HepG2 (cell line): ENCODE results near the gene SLC50A1. TPM values are rescaled to one million over a fixed set of nuclear protein-coding genes. Genes with fewer than 3 reads are reported as not detected.

ENCODE experiments used
- ARHGAP35 ChIP-seq: sonication (generic); formaldehyde crosslinking; IDR thresholded peaks from 2 replicates; pipeline ENCODE4 v1.9.0; 2022; ENCODE audit warnings: mild to moderate bottlenecking, inconsistent platforms, moderate library complexity, missing genetic modification reagents, borderline replicate concordance
- CEBPB ChIP-seq: IDR thresholded peaks from 2 replicates; pipeline ENCODE4 v1.6.1; 2011; ENCODE audit warnings: low read depth, low read length, improper control_type of control experiment, borderline replicate concordance
- ELF1 ChIP-seq: sonication (generic); formaldehyde crosslinking; IDR thresholded peaks from 2 replicates; pipeline ENCODE4 v1.4.0; 2020; ENCODE audit warnings: missing genetic modification reagents
- GLI4 ChIP-seq: sonication (generic); formaldehyde crosslinking; IDR thresholded peaks from 2 replicates; pipeline ENCODE4 v1.5.1; 2020; ENCODE audit warnings: missing genetic modification reagents, mild to moderate bottlenecking, moderate library complexity, borderline replicate concordance
- HHEX ChIP-seq: IDR thresholded peaks from 2 replicates; pipeline ENCODE4 v1.6.1; 2016; ENCODE audit warnings: control low read depth
- KDM2A ChIP-seq: sonication (generic); formaldehyde crosslinking; IDR thresholded peaks from 2 replicates; pipeline ENCODE4 v1.4.0; 2020; ENCODE audit warnings: low read depth, missing genetic modification reagents, borderline replicate concordance
- MTF1 ChIP-seq: sonication (generic); formaldehyde crosslinking; IDR thresholded peaks from 2 replicates; pipeline ENCODE4 v1.5.0; 2020; ENCODE audit warnings: missing genetic modification reagents
- PITX1 ChIP-seq: sonication (generic); formaldehyde crosslinking; IDR thresholded peaks from 2 replicates; pipeline ENCODE4 v1.5.1; 2020; ENCODE audit warnings: mild to moderate bottlenecking, missing genetic modification reagents
- SUZ12 ChIP-seq: fragments of 150-350 bp; IDR thresholded peaks from 2 replicates; pipeline ENCODE4 v1.6.1; 2014; ENCODE audit warnings: low read depth, low read length
- ZFAT ChIP-seq: sonication (generic); formaldehyde crosslinking; conservative IDR thresholded peaks from 2 replicates; pipeline ENCODE4 v1.8.1; 2023; ENCODE audit warnings: missing genetic modification reagents, inconsistent platforms
- ZFY ChIP-seq: sonication (generic); formaldehyde crosslinking; IDR thresholded peaks from 2 replicates; pipeline ENCODE4 v1.4.0; 2020; ENCODE audit warnings: missing genetic modification reagents
- ZNF225 ChIP-seq: sonication (generic); formaldehyde crosslinking; IDR thresholded peaks from 2 replicates; pipeline ENCODE4 v1.4.0; 2020; ENCODE audit warnings: mild to moderate bottlenecking, missing genetic modification reagents
- ZNF510 ChIP-seq: sonication (generic); formaldehyde crosslinking; IDR thresholded peaks from 2 replicates; pipeline ENCODE4 v1.4.0; 2020; ENCODE audit warnings: low read depth, mild to moderate bottlenecking, missing genetic modification reagents
- ZNF607 ChIP-seq: sonication (generic); formaldehyde crosslinking; IDR thresholded peaks from 2 replicates; pipeline ENCODE4 v1.5.1; 2020; ENCODE audit warnings: missing genetic modification reagents, mild to moderate bottlenecking, borderline replicate concordance
- ZNF879 ChIP-seq: sonication (generic); formaldehyde crosslinking; IDR thresholded peaks from 2 replicates; pipeline ENCODE4 v1.8.1; 2023; ENCODE audit warnings: missing genetic modification reagents
- ZSCAN22 ChIP-seq: sonication (generic); formaldehyde crosslinking; IDR thresholded peaks from 2 replicates; pipeline ENCODE4 v1.4.0; 2020; ENCODE audit warnings: mild to moderate bottlenecking, missing genetic modification reagents
- polyA plus RNA-seq, 8 experiments: library from polyadenylated mRNA; depleted of rRNA in 3 of 8; stranded (reverse) in 7 of 8; unstranded in 1 of 8; fragments of >200 nt; fragmentation: Illumina TruSeq in 4 of 8; extraction: Trizol in 4 of 8; gene quantifications; 2 replicates each; pipeline versions ENCODE4 v1.2.1 to v1.2.3, GENCODE V29; 2011 to 2016; ENCODE audit warnings: low read depth in 4 of 8, missing spikeins in 1 of 8, mixed read lengths in 1 of 8; ENCODE audit not compliant: insufficient read depth in 1 of 8
- total RNA-seq, 5 experiments: library from RNA; depleted of rRNA; stranded (reverse); fragments of >200 nt; fragmentation: Illumina TruSeq; extraction: Trizol; gene quantifications; 2 replicates each; pipeline ENCODE4 v1.2.3, GENCODE V29; 2016; ENCODE audit warnings: low read depth in 1 of 5
- TF ChIP-seq, protein P1 (sequence below): sonication (generic); formaldehyde crosslinking; IDR thresholded peaks from 2 replicates; pipeline ENCODE4 v1.5.0; 2020; ENCODE audit warnings: mild to moderate bottlenecking, missing genetic modification reagents
- TF ChIP-seq, protein P2 (sequence below): sonication (generic); formaldehyde crosslinking; IDR thresholded peaks from 2 replicates; pipeline ENCODE4 v1.4.0; 2020; ENCODE audit warnings: missing genetic modification reagents
- TF ChIP-seq, protein P3 (sequence below): sonication (generic); formaldehyde crosslinking; IDR thresholded peaks from 2 replicates; pipeline ENCODE4 v1.4.0; 2020; ENCODE audit warnings: low read depth, missing genetic modification reagents
- TF ChIP-seq, protein P4 (sequence below): sonication (generic); formaldehyde crosslinking; IDR thresholded peaks from 2 replicates; pipeline ENCODE4 v1.4.0; 2020; ENCODE audit warnings: missing genetic modification reagents, borderline replicate concordance

The SLC50A1 gene
- total and polyA plus RNA-seq, 2 of the 13 experiments (the other 11 are each of a cell fraction or from before 2014, with no cell fraction given) = 22.5 to 46.8 TPM

DNA sequence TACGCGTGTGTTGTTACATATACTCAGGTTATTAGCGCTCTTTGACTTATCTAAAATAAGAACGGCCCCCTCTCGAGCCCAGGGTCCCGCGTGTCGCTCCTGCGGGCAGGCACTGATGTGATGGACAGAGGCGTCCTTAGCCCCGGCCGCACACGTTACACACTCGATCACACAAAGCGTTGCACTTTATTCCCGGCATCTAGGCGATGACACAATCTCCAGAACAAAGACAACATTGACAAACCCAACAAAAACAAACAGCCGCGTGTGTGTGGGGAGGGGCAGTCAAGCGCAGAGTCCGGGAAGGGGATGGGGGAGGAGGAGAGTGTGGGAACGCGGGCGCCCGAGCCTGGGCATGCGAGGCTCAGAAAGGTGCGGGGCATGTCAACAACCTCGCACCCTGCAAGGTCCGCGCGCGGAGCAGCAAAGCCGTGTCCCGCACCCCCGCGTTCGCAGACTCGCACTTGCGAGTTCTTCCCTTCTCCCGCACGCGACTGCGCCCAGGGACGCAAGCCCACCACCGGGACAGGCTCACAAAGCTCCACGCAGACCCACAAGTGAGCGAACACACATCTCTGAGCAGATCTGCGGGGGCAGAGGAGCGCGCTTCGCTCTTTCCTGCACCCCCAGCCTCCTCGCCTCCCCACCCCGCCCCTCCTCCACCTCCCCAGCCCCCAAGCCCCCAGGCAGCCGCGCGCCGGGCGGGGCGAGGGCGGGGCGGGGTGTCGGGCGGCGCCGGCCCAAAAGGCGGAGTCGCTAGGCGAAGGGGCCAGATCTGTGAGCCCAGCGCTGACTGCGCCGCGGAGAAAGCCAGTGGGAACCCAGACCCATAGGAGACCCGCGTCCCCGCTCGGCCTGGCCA, 8.3 kb upstream of the SLC50A1 start, which contains the start of gene EFNA1 (continued):
- TF ChIP-seq MTF1 (CRISPR knock-in tag) (peak; percentile 90), KDM2A (peak; percentile 45; the same call in 1 of the 2 replicates), ZNF510 (CRISPR knock-in tag) (peak; percentile 76; the same call in 1 of the 2 replicates), ZNF607 (CRISPR knock-in tag) (peak; percentile 36; the same call in 1 of the 2 replicates), ZFAT (no peak), ZSCAN22 (peak; percentile 45; the same call in 1 of the 2 replicates), ARHGAP35 (0 out of 2 replicates have a peak, but pooled peaks have one; percentile 54), ELF1 (peak; percentile 59), PITX1 (CRISPR knock-in tag) (peak; percentile 85), SUZ12 (no peak), ZNF225 (CRISPR knock-in tag) (no peak), CEBPB (peak; percentile 98), ZNF879 (CRISPR knock-in tag) (0 out of 2 replicates have a peak, but pooled peaks have one; percentile 41), GLI4 (CRISPR knock-in tag) (no peak), HHEX (CRISPR knock-in tag) (0 out of 2 replicates have a peak, but pooled peaks have one; percentile 60), ZFY (CRISPR knock-in tag) (peak; percentile 71)
- TF ChIP-seq, protein P1, sequence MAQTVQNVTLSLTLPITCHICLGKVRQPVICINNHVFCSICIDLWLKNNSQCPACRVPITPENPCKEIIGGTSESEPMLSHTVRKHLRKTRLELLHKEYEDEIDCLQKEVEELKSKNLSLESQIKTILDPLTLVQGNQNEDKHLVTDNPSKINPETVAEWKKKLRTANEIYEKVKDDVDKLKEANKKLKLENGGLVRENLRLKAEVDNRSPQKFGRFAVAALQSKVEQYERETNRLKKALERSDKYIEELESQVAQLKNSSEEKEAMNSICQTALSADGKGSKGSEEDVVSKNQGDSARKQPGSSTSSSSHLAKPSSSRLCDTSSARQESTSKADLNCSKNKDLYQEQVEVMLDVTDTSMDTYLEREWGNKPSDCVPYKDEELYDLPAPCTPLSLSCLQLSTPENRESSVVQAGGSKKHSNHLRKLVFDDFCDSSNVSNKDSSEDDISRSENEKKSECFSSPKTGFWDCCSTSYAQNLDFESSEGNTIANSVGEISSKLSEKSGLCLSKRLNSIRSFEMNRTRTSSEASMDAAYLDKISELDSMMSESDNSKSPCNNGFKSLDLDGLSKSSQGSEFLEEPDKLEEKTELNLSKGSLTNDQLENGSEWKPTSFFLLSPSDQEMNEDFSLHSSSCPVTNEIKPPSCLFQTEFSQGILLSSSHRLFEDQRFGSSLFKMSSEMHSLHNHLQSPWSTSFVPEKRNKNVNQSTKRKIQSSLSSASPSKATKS = no peak; the same call in 1 of the 2 replicates
- TF ChIP-seq, protein P2, sequence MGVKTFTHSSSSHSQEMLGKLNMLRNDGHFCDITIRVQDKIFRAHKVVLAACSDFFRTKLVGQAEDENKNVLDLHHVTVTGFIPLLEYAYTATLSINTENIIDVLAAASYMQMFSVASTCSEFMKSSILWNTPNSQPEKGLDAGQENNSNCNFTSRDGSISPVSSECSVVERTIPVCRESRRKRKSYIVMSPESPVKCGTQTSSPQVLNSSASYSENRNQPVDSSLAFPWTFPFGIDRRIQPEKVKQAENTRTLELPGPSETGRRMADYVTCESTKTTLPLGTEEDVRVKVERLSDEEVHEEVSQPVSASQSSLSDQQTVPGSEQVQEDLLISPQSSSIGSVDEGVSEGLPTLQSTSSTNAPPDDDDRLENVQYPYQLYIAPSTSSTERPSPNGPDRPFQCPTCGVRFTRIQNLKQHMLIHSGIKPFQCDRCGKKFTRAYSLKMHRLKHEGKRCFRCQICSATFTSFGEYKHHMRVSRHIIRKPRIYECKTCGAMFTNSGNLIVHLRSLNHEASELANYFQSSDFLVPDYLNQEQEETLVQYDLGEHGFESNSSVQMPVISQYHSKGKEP (CRISPR knock-in tag) = no peak; the same call in none of the 2 replicates
- TF ChIP-seq, protein P3, sequence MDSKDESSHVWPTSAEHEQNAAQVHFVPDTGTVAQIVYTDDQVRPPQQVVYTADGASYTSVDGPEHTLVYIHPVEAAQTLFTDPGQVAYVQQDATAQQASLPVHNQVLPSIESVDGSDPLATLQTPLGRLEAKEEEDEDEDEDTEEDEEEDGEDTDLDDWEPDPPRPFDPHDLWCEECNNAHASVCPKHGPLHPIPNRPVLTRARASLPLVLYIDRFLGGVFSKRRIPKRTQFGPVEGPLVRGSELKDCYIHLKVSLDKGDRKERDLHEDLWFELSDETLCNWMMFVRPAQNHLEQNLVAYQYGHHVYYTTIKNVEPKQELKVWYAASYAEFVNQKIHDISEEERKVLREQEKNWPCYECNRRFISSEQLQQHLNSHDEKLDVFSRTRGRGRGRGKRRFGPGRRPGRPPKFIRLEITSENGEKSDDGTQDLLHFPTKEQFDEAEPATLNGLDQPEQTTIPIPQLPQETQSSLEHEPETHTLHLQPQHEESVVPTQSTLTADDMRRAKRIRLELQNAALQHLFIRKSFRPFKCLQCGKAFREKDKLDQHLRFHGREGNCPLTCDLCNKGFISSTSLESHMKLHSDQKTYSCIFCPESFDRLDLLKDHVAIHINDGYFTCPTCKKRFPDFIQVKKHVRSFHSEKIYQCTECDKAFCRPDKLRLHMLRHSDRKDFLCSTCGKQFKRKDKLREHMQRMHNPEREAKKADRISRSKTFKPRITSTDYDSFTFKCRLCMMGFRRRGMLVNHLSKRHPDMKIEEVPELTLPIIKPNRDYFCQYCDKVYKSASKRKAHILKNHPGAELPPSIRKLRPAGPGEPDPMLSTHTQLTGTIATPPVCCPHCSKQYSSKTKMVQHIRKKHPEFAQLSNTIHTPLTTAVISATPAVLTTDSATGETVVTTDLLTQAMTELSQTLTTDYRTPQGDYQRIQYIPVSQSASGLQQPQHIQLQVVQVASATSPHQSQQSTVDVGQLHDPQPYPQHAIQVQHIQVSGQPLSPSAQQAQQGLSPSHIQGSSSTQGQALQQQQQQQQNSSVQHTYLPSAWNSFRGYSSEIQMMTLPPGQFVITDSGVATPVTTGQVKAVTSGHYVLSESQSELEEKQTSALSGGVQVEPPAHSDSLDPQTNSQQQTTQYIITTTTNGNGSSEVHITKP = peak; percentile 9
- TF ChIP-seq, protein P4, sequence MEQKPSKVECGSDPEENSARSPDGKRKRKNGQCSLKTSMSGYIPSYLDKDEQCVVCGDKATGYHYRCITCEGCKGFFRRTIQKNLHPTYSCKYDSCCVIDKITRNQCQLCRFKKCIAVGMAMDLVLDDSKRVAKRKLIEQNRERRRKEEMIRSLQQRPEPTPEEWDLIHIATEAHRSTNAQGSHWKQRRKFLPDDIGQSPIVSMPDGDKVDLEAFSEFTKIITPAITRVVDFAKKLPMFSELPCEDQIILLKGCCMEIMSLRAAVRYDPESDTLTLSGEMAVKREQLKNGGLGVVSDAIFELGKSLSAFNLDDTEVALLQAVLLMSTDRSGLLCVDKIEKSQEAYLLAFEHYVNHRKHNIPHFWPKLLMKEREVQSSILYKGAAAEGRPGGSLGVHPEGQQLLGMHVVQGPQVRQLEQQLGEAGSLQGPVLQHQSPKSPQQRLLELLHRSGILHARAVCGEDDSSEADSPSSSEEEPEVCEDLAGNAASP = peak; percentile 91
